Measurements from ENCODE around the gene IER2. TPM values are rescaled to one million over a fixed set of nuclear protein-coding genes. Genes with fewer than 3 reads are reported as not detected.

The IER2 gene
- total and polyA plus RNA-seq, 2 of the 8 experiments (the other 6 are each of a cell fraction or from before 2014, with no cell fraction given) = 84.5 to 138 TPM

- TF ChIP-seq CHD7 (IDR thresholded peaks at IDR 0.05; ENCODE audit: insufficient replicate concordance, low read length) (no peak), CREB1 (IDR thresholded peaks at IDR 0.05) (no peak), NANOG (IDR thresholded peaks at IDR 0.05; ENCODE audit: insufficient read depth, low read depth, low read length, poor library complexity, severe bottlenecking) (no peak), SP1 (IDR thresholded peaks at IDR 0.05; ENCODE audit: low read depth, low read length) (no peak), HDAC2 (IDR thresholded peaks at IDR 0.05; ENCODE audit: borderline replicate concordance in 1 of 2, low read depth in 2 of 2, low read length in 2 of 2) (no peak), SAP30 (IDR thresholded peaks at IDR 0.05; ENCODE audit: insufficient read depth, insufficient replicate concordance, low read length) (no peak), CTBP2 (IDR thresholded peaks at IDR 0.05; ENCODE audit: borderline replicate concordance, insufficient read depth, insufficient read length, low read length) (no peak), SIRT6 (IDR thresholded peaks at IDR 0.05; ENCODE audit: low read length) (no peak), YY1 (IDR thresholded peaks at IDR 0.05; ENCODE audit: low read depth, low read length) (no peak), GABPA (IDR thresholded peaks at IDR 0.05; ENCODE audit: borderline replicate concordance, insufficient read depth, low read length) (no peak)
Observed at GRCh38 chr19:13165162-13165997, 15.2 kb downstream of the IER2 start (continued).

All from H1 (cell line).